HG02981 (cell line): ENCODE results near the gene GRAMD2A.

ENCODE experiments used
- ATAC-seq: cut with Tn5 transposase; IDR thresholded peaks from one replicate; pipeline ENCODE4 v1.9.1; 2021; ENCODE audit warnings: mild to moderate bottlenecking, moderate library complexity; ENCODE audit not compliant: unreplicated experiment

The GRAMD2A gene

DNA sequence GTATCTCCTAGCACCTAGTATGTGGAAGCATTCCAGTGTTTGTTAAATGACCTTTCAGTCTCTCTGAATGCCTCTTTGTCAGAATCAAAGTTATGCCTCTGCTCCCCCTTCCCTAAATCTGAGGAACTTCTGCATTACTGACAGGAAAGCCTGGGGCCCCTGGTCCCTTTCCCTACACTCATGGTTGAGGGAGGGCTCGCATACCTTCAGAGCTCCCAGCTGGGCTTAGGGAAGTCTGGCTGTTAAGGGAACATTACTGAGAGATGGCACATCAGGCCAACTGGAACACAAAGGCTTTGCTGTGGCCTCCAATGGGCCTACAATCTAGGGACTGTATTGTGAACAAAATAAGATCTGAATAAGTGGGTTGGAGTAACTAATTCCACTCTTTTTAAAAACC is 23.1 kb upstream of the GRAMD2A start:
- ATAC-seq, result no peak

GRCh38 chr15:72217216-72217615 is 19.6 kb upstream of the GRAMD2A start:
- ATAC-seq, result no peak

- no peak for ATAC-seq
These were observed 18.5 kb upstream of the GRAMD2A start for GRCh38 chr15:72216079-72216478.

DNA sequence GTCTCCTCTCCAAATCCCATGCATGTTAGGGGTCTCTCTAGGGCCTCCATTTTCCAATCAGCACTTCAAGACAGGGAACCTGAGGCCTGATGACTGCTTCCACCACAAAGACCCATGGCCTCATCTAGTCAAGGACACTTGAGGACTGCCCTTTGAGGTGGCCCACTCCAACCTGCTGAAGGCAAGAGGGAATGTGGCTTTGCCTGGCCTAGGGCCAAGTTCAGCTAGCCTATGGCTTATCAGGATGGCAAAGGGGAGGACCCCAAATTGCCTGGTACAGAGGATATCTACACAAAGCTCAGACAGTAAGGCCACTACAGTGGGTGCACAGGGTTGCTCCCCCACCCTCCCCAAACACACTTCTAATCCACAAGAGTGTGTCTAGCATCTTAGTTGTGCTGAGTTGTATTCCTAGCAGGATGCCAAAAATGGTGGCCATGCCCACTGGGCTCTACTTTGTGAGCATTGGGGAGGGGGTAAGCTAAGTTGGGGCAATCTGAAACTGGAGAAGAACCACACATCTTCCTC is 10.0 kb upstream of the GRAMD2A start:
- ATAC-seq, result no peak

DNA sequence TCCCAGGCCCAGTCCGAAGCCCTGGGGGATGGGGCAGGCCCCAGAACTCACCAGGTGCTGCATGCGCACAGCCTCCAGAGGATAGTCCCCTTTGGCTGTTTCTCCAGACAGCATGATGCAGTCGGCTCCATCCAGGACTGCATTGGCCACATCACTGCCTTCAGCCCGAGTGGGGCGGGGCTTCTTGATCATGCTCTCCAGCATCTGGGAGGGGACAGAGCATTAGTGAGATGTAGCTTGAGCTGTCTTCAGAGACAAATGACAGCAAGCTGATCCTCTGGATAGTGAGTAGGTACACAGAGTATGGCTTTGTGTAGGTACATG is 9.1 kb upstream of the GRAMD2A start:
- no peak for ATAC-seq

- ATAC-seq, result no peak
These were observed 8.5 kb upstream of the GRAMD2A start for GRCh38 chr15:72205896-72206676.

- no peak for ATAC-seq
These were observed 7.7 kb upstream of the GRAMD2A start for GRCh38 chr15:72205273-72205672.

DNA sequence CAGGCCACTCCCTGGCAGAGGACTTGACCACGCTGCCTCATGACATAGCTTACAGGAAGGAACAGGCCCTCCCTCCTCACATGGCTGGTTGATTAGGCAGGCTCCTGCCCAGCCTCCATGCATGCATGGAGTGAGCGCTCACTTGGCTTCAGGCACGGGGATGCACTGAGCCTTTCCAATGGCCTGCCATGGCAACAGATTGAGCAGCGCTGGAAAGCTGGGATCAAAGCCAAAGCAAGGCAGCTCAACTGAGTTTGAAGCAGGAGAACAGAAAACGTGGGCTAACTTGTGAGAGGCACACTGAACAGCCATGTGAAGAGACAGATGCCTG is 5.9 kb upstream of the GRAMD2A start:
- ATAC-seq, result no peak

DNA sequence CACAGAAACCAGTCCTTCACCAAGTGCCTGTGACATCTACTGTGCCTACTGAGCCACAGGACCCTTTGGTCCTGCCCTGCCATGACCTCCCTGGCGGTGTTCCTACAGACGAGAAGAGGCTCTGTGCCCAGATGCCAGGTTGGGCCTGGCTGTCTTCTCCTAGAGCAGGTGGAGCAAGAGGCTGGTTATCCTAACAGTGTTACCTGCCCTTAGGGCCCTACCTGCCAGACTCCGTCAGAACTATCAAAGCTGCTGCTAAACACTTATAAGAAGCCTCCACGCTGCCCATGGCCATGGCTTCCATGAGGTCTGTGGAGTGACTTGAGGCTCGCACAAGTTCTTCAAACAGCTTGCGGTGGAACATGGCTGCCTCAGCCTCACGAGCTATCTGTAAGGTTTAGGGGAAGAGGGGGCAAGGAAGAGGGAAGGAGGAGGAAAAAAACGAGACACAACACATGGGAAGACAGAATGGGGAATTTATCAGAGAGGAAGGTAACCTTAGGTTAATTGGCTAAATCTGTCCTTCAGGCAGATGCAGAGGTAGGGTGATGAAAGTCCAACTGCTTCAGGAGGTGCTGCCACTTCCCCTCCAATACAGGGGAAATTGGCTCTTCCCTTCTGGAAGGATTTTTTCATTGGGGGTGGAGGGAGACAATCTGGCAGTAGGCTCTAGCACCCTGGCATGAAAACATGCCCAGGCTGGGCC is 5.4 kb upstream of the GRAMD2A start:
- no peak for ATAC-seq

DNA sequence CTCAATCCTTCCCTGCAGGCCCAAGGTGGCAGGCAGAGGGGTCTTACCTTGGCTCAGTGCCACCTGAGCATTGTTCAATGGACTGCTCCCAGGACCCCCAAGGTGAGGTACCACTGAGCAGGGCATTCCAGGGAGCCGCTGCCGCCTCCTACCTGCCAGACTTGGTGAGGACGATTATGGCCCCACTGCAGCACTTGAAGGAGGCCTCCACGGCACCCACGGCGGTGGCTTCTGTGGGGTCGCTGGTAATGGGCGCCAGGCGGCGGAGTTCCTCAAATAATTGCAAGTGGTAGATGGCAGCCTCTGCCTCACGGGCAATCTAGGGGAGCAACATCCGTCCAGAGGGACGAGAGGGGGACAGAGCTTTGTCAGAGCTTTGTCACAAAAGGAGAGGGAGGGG is 4.7 kb upstream of the GRAMD2A start:
- no peak for ATAC-seq

DNA sequence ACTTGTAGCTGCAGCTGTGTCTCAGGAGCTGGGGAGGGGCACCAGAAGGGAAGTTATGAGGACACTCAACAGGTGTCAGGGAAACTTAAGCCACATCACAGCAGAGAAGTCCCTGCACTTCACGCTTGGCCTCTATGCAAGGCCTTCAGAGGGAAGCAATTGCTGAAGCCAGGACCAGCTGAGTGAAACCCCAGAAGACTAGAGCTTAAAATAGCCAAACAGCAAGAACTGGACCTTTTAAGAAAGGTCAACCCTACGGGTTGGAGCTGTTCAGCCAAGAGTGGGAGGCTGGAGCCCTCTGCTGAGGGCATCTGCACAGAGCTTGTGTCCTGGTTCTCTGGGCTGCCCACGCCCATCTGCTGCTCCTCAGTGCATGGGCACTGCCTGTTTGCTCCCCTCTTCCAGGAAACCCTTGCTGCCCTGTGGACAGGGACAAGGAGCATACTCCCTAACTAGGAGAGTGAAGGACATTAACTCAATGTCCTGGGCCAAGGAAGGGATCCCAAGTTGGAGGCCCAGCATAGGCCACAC is 3.9 kb upstream of the GRAMD2A start:
- ATAC-seq, result no peak

GRCh38 chr15:72200395-72201237 is 3.0 kb upstream of the GRAMD2A start:
- no peak for ATAC-seq

DNA sequence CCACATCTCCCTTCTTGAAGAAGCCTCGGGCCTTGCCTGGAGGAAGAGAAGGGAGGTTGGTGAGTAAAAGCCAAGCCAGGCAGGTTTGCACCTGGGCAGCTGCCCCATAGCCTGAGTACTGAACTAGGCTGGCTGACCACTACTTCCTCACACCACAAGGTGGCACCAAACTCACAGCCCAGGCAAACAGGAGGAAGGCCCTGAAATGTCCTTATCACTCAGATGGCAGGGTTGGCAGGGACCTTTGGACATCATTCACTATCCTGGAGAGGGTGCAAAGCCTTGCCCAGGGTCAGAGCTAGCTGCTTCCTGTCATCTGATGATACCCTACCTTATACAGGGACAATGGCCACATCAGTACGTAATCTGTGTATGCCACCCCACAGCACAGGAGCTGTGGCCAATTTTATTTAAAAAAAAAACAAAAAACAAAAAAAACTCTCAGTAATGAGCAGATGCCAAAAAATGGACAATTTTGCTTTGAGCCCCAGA is 2.2 kb upstream of the GRAMD2A start:
- no peak for ATAC-seq

GRCh38 chr15:72199205-72199515 is 1.6 kb upstream of the GRAMD2A start:
- ATAC-seq, result no peak

DNA sequence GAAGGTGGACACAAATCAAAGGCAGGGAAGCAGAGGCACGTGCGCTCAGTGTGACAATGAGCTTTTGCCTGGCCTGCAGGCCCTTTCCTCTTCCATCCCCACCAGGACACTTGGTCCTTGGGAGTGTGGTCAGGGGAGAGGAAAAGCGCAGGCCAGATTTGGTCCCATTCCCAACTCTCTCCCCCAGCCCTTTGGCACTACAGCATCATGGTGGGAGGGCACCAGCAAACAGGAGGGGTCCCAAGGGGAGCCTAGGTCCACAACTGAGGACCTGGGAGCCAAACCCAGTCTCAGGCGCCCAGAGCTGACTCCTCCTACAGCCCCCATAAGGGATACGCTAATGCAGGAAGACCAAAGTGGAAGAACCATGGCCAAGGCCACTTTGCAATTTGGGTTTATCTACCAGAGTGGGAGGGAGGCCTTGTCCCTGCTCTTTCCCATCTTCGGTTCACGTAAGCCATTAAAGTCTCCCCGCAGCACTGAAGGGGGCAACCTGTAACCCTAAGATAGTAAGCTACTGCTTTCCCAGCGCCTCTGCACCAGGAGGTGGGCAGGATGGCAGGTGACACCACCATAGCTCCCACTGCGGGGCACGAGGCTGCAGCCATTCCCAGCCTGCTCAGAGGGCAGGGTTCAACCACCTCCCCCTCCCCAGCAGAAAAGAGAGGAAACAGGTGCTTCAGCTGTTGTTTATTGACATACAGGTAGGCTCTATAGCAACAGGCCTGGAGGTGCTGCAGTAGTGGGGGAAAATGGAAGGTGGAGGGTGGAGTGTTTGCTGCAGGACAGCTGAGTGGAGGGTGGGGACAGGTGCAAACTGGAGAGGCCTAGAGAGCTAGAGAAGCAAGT is 993 bp upstream of the GRAMD2A start:
- ATAC-seq, result no peak

- no peak for ATAC-seq
These were observed 537 bp downstream of the GRAMD2A start for GRCh38 chr15:72197041-72197459.

DNA sequence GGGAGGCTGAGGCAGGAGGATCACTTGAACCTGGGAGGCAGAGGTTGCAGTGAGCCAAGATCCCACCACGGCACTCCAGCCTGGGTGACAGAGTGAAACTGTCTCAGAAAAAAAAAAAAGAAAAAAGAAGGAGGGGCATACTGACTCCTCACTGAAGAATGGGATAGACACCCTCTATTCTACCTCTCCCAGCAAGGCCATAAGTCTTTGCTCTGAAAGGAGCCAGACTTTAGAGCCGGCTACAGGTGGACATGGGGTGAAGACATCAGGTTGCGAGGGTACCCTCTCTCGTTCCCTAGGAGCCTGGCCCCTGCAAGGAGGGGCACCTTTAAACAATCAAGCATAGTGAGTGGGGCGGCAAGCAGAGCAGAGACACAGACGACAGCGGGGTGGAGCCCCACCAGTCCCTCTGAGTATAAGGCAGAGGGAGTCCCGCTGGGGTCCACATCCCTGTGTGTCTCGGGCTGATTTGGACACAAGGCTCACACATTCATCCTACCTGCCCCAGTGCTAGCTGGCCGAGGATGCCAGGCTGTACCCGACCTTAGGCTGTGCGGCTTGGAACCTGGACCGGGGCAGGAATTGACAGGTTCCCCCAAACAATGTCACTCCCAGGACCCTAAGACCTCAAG is 1.1 kb downstream of the GRAMD2A start:
- no peak for ATAC-seq

- no peak for ATAC-seq
These were observed 2.5 kb downstream of the GRAMD2A start for GRCh38 chr15:72195101-72195511.

DNA sequence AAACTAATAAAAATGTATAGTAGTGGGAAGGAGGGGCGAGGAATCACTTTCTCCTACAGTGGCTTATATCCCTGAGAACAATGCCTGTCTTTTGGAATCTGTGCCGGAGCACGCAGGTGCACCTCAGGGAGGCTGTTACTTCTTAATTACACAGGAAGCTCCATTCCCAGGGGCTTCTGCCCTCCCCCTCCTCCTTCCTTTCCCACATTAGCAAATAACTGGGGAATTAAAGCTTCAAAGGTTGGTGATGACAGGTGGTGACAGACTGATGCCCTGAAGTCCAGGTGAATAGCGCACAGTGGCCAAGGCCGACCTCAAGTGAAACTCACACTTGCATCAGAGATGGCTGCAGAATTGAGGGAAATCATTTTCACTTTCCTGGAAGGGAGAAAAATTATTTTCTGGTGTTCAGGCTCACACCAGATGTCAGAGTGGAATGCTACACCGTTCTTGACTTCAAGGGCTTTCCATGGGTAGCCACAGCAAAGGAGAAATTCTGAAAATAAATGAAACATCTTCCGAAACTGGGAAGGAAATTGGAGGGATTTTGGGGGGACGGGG is 3.7 kb downstream of the GRAMD2A start:
- ATAC-seq, result no peak

DNA sequence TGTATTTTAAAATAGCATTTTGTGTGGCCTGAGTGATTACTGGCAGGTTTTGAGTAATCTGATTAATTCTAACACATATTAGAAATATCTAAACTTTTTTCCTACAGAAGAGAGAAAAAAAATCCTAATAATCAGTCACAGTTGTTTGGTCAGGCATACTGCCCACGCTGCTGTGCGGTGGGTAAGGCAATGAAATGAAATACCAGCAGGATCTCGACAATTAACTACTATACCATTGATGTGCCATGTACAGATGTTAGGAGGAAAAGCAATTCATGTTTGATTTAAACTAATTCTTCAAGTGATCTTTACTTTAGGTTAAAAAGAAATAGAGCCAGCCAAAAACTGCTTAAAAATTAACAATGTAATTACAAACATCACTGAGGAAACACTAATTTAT is 5.2 kb downstream of the GRAMD2A start:
- ATAC-seq, result no peak
